NCI-H446 treated with DMSO at 0.1 percent for 48 hours (cell line): ENCODE data around the gene APOBR.
"Not testable (repeated sequence)": the region's sequence is repeated elsewhere in the genome, so short reads cannot be mapped to it uniquely, and the experiment has no call there.

ENCODE experiments used
- DNase-seq: peaks from one replicate; lab custom pipeline; 2025; lab: John Stamatoyannopoulos, UW

APOBR gene

GRCh38 chr16:28526201-28527099 lies 32.0 kb downstream of the APOBR start:
- no peak for DNase-seq

DNA sequence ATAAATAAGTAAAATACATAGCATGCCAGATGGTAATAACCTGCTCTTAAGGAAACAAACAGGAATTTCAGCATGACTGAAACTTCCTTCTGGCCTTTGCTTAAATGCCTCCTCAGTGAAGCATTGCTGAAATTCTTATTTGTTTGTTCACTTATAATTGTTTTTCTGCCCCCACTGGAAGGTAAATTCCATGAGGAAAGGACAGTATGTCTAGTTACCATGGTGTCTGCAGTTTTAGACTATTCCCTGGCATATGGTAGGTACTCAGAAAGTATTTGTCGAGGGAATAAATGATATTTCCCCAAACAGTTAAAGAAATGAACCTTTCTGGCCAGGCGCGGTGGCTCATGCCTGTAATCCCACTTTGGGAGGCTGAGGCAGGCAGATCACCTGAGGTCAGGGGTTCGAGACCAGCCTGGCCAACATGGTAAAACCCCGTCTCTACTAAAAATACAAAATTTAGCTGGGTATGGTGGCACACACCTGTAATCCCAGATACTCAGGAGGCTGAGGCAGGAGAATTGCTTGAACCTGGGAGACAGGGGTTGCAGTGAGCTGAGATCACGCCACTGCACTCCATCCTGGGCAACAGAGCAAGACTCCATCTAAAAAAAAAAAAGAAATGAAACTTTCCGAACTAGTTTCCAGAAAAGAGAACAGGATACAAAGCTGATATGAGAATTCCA lies 32.8 kb downstream of the APOBR start:
- DNase-seq = not testable (repeated sequence)

GRCh38 chr16:28527985-28528384 lies 33.5 kb downstream of the APOBR start:
- DNase-seq = no peak

DNA sequence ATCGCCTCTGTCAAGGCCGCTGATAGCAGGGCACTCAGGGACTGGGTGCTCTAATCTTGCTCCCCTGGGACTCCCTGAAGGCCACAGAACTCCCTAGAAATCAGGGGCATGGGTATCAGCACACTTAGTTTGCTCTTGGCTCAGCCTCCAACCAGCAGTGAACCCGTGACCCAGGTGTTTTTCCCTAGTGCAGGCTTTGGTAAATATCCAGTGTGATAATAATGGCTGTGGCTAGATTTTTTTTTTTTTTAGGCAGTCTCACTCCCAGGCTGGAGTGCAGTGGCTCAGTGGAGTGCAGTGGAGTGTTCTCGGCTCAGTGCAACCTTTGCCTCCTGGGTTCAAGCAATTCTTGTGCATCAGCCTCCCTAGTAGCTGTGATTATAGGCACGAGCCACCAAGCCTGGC lies 34.0 kb downstream of the APOBR start:
- DNase-seq = no peak

DNA sequence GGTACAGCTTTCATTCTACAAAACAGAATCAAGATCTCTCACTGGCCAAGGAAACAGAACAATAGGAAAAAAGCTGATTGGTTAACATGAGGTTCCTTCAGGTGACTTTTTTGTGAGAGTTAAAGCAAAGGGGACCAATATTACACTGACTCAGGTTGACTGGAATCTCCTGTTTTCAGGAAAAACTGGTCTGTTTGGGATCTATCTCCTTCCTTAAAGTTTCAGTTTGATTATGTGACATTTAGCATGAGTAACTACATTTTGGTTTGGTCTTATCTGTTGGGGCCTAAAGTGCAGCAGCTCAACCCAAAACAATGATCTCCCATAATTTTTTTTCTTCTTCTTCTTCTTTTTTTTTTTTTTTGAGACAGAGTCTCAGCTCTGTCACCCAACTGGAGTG lies 34.7 kb downstream of the APOBR start:
- DNase-seq = no peak

DNA sequence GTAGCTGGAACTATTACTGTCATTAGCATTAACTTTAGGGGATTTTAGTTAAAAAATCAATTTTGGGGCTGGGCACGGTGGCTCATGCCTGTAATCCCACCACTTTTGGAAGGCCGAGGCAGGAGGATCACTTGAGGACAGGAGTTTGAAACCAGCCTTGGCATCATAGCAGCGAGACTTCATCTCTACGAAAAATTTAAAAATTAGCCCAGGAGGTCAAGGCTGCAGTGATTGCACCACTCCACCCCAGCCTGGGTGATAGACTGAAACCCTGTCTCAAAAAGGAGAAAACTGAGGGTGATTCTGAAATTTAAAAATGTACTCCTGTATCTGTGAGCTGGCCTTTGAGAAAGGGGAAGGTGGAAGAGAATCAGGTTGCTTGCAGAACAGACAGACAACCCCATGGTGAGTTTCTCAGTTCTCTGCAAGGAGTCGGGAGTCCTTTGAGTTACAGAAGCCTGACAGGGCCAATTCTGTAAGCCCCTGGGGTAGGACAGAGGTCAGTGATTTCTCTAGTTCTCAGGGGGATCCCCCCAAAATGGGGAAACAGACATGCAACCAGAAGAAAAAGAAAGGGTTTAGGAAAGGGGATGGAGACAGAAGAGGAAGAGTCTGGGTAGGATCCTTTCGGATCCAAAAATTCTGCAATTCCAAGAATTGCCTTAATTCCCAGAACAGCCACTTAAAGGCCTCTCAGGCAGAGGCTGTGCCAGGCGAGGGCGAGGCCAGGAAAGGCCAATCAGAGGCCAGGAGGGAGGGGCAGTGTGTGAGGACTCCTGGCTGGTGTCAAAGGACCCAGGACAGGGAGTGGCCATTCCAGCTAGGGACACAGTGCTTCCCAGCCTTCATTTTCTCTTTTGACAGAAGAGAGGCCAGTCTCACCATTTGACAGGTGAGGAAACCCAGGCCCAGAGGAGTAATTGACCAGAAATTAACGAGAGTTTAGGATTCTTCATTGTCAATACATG lies 37.6 kb downstream of the APOBR start:
- DNase-seq = no peak

DNA sequence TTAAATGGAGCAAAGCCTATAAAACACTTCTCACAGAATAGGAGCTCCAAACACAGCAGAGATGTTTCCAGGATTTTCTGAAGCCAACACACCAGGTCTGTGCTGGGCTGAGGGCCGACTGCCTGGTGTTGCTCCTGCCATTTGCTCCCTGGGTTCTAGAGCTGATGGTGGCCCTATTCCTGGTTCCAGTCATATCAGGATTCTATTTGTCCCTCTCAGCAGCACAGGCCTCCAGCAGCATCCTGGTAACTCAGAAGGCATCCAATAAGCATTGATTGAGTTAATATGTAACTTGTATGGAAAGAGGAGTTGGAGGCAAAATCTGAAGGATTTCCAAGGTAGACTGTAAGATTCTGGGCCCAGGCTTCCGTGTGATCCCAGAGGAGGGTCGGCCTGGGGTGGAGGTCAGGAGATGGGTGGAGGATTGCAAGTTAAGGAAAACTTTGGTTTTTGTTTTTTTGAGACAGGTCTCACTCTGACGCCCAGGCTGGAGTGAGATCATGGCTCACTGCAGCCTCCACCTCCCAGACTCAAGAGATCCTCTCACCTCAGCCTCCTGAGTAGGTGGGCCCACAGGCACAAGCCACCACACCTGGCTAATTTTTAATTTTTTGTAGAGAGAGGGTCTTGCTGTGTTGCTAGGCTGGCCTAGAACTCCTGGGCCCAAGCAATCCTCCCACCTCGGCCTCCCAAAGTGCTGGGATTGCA lies 38.7 kb downstream of the APOBR start:
- DNase-seq = no peak

GRCh38 chr16:28534542-28535373 lies 40.3 kb downstream of the APOBR start:
- DNase-seq = no peak

DNA sequence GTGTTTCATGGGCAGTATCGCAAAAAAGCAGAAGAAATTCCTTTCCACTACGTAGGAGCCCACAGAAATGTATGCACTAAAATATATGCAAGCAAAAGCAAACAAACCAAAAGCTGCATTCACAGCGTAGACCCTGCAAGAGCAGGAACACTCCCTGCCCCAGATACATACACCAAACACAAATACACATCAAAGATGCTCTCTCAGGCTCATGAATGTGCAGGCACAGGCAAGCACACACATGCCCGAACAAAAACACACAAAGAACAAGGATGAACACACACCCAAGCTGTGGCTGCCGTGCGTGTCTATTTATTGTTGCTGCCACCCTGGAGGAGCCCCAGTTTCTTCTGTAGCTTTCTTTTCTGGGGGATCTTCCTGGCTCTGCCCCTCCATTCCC lies 42.6 kb downstream of the APOBR start:
- DNase-seq = no peak

DNA sequence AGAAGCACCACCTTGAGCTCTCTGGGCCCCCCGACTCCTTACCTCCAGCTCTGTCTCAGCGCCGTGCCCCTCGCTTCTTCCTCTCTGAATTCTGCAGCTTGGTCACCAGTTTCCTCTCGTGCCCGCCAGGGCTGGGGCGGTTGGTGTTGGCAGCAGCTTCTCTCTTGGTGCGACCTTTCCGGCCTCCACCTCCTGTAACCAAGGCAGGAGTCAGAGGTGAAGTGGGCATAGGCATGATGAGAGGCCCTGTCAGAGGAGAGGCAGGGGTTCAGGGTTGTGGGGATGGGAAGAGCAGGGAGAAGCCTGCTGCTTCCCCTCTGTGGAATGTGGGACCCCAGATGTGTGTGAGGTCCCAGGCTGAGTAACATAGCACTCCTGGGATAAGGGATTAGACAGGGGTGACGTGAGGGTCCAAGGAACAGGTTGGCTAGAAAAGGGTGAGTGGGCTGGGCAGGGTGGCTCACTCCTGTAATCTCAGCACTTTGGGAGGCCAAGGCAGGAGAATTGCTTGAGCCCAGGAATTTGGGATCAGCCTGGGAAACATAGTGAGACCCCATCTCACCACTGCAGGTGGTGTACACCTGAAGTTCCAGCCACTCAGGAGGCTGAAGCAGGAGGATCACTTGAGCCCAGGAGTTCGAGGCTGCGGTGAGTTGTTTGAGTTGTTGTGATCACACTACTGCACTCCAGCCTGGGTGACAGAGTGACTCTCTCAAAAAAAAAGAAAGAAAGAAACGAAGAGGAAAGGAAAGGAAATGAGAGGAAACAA lies 43.7 kb downstream of the APOBR start:
- no peak for DNase-seq

- peak; percentile 90 for DNase-seq
Measured at GRCh38 chr16:28538733-28539596, 44.5 kb downstream of the APOBR start, which contains the start of gene NUPR1. Gene NUPR1 (minus strand): TSS chr16:28538974. CDS start chr16:28538907, 67 bp downstream.

DNA sequence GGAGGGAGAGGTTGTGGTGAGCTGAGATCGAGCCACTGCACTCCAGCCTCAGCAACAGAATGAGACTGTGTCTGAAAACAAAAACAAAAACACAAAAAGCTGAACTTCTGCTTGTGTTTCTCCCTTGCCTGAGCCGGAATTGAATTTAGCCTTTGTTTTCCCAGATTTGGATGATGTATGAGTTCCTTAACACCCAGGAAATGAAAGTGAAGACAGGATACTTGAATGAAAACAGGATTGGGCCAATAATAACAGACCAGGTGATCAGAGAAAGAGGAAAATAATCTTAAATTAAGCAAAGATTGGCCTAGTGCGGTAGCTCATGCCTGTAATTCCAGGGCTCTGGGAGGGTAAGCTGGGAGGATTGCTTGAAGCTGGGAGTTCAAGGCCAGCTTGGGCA lies 45.9 kb downstream of the APOBR start:
- DNase-seq = no peak

- DNase-seq = no peak
Measured at GRCh38 chr16:28542646-28543045, 48.2 kb downstream of the APOBR start.

DNA sequence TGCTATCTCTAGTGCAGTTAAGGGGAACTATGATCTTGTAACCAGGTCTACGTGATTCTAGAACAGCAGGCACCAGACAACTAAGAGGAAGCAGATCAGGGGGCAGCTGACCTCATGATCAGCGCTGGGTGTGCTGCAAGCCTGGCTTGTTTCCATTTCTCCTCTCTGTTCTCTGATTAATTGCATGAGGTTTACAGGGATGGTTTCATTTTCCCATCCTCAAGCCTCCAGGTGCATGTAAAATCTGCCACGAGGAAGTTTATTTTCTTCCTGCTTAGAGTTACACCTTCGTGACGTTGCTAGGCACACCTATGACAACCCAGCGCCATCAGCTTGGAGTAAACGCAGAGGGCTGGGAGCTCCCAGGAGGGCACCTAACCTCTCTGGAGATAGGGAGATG lies 48.6 kb downstream of the APOBR start:
- no peak for DNase-seq

DNA sequence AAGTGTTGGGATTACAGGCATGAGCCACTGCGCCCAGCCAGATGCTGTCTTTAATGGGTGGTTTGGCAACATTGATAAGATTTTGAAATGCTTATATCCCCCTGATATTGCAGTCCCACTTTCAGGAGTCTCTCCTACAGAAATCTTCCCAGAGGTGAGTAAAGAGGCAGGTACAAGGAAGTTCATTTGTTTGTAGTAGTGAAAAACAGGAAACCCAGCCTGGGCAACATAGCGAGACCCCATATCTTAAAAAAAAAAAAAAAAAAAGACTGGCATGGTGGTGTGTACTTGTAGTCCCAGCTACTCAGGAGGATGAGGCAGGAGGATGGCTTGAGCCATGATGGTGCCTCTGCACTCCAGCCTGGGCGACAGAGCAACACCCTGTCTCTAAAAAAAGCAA lies 50.6 kb downstream of the APOBR start:
- DNase-seq = no peak

- not testable (repeated sequence) for DNase-seq
Measured at GRCh38 chr16:28545964-28546363, 51.5 kb downstream of the APOBR start.

GRCh38 chr16:28546626-28547025 lies 52.2 kb downstream of the APOBR start:
- DNase-seq = no peak

DNA sequence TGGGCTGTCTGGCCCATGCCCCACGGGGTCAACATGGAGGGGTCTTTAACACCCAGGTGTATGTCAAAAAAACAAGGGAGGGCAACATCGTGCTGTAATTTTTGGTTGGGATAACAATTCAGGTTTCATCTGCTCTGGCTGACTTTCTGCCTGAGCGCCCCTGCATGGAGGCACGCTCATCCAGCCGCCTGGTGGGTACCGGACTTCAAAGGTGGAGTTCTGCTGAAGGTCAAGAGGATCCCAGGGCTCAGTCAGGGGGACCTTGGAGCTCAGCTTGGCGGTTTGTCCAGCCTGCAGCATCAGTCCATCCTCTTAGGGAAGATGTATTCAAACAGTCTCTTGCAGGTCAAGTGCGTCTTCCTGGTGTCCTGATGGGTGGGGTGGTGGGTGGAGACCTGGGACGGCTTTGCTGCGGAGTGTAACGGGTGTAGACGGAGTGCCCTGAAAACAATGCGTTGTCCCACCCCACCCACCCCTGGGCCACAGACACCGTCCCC lies 53.9 kb downstream of the APOBR start:
- no peak for DNase-seq
